H9 (cell line): ENCODE results near the gene GABBR2. TPM values are rescaled to one million over a fixed set of nuclear protein-coding genes. Genes with fewer than 3 reads are reported as not detected.
A peak's percentile ranks its signal among the peaks of the same experiment; 100 is the strongest.

ENCODE experiments used
- DNase-seq: peaks from one replicate; pipeline ENCODE4 v3.0.0-alpha.2; 2017
- H2AFZ ChIP-seq: one replicate; pipeline ENCODE4 v1.6.1; 2013; ENCODE audit warnings: mild to moderate bottlenecking, low read length, control low read depth, moderate library complexity
- H2AK5ac ChIP-seq: 2 replicates; pipeline ENCODE4 v1.6.1; 2013; ENCODE audit warnings: low read length, control low read depth, mixed read lengths; ENCODE audit not compliant: insufficient read length
- H2BK120ac ChIP-seq: one replicate; pipeline ENCODE4 v1.6.1; 2013; ENCODE audit warnings: low read depth, mild to moderate bottlenecking, low read length, control low read depth, inconsistent platforms; ENCODE audit not compliant: poor library complexity, severe bottlenecking
- H2BK12ac ChIP-seq: 2 replicates; pipeline ENCODE4 v1.6.1; 2013; ENCODE audit warnings: low read length, control low read depth, mixed read lengths, low read depth; ENCODE audit not compliant: insufficient read length
- H2BK15ac ChIP-seq: 2 replicates; pipeline ENCODE4 v1.6.1; 2013; ENCODE audit warnings: low read depth, low read length, control low read depth
- H2BK20ac ChIP-seq: one replicate; pipeline ENCODE4 v1.6.1; 2013; ENCODE audit warnings: low read depth, mild to moderate bottlenecking, low read length, control low read depth, inconsistent platforms; ENCODE audit not compliant: poor library complexity, severe bottlenecking
- H2BK5ac ChIP-seq: 2 replicates; pipeline ENCODE4 v1.6.1; 2013; ENCODE audit warnings: low read length, control low read depth, mixed read lengths; ENCODE audit not compliant: insufficient read length
- H3K14ac ChIP-seq: 2 replicates; pipeline ENCODE4 v1.6.1; 2013; ENCODE audit warnings: low read length, control low read depth; ENCODE audit not compliant: insufficient read depth
- H3K18ac ChIP-seq: 2 replicates; pipeline ENCODE4 v1.6.1; 2013; ENCODE audit warnings: low read depth, mild to moderate bottlenecking, mixed read lengths, low read length, control low read depth; ENCODE audit not compliant: insufficient read length
- H3K23ac ChIP-seq: 2 replicates; pipeline ENCODE4 v1.6.1; 2013; ENCODE audit warnings: low read length, control low read depth, mixed read lengths, low read depth; ENCODE audit not compliant: insufficient read length
- H3K23me2 ChIP-seq: 2 replicates; pipeline ENCODE4 v1.6.1; 2013; ENCODE audit warnings: low read depth, mild to moderate bottlenecking, mixed read lengths, low read length, control low read depth; ENCODE audit not compliant: insufficient read length, poor library complexity, severe bottlenecking
- H3K27ac ChIP-seq: 2 replicates; pipeline ENCODE4 v1.5.1; 2013; ENCODE audit warnings: low read length, control low read depth, mixed read lengths, low read depth; ENCODE audit not compliant: insufficient read length
- H3K27me3 ChIP-seq: 2 replicates; pipeline ENCODE4 v1.6.1; 2013; ENCODE audit warnings: low read length, control low read depth, inconsistent platforms; ENCODE audit not compliant: insufficient read depth
- H3K4ac ChIP-seq: 2 replicates; pipeline ENCODE4 v1.6.1; 2013; ENCODE audit warnings: low read depth, mild to moderate bottlenecking, control low read depth, inconsistent platforms, low read length, moderate library complexity
- H3K4me1 ChIP-seq: 2 replicates; pipeline ENCODE4 v1.6.1; 2013; ENCODE audit warnings: low read length, control low read depth, inconsistent platforms; ENCODE audit not compliant: insufficient read depth
- H3K4me2 ChIP-seq: 2 replicates; pipeline ENCODE4 v1.6.1; 2013; ENCODE audit warnings: low read length, control low read depth, mixed read lengths; ENCODE audit not compliant: insufficient read length, insufficient read depth
- H3K56ac ChIP-seq: 2 replicates; pipeline ENCODE4 v1.6.1; 2013; ENCODE audit warnings: low read depth, mild to moderate bottlenecking, mixed read lengths, low read length, control low read depth; ENCODE audit not compliant: insufficient read length
- H3K79me1 ChIP-seq: 2 replicates; pipeline ENCODE4 v1.6.1; 2013; ENCODE audit warnings: low read depth, mild to moderate bottlenecking, moderate library complexity, low read length, control low read depth, inconsistent platforms; ENCODE audit not compliant: insufficient read depth, poor library complexity, severe bottlenecking
- H3K79me2 ChIP-seq: 2 replicates; pipeline ENCODE4 v1.6.1; 2013; ENCODE audit warnings: low read length, control low read depth, inconsistent platforms; ENCODE audit not compliant: insufficient read depth
- H3K9ac ChIP-seq: 2 replicates; pipeline ENCODE4 v1.6.1; 2013; ENCODE audit warnings: low read length, control low read depth, mixed read lengths; ENCODE audit not compliant: insufficient read length; ENCODE audit errors: extremely low read depth
- H3K9me3 ChIP-seq: one replicate; pipeline ENCODE4 v1.6.1; 2013; ENCODE audit warnings: low read depth, low read length, inconsistent platforms; ENCODE audit not compliant: control insufficient read depth
- H3T11ph ChIP-seq: one replicate; pipeline ENCODE4 v1.6.1; 2013; ENCODE audit warnings: mild to moderate bottlenecking, low read length, control low read depth, inconsistent platforms
- H4K20me1 ChIP-seq: one replicate; pipeline ENCODE4 v1.6.1; 2013; ENCODE audit not compliant: control insufficient read depth, insufficient read length, insufficient read depth
- H4K5ac ChIP-seq: 2 replicates; pipeline ENCODE4 v1.6.1; 2013; ENCODE audit warnings: low read depth, mild to moderate bottlenecking, mixed read lengths, low read length, control low read depth; ENCODE audit not compliant: insufficient read length
- H4K8ac ChIP-seq: replicated peaks from 2 replicates; pipeline ENCODE4 v1.6.1; 2013; ENCODE audit warnings: low read length, control low read depth, mixed read lengths, low read depth; ENCODE audit not compliant: insufficient read length
- H4K91ac ChIP-seq: 2 replicates; pipeline ENCODE4 v1.6.1; 2013; ENCODE audit warnings: low read depth, mild to moderate bottlenecking, moderate library complexity, mixed read lengths, low read length, control low read depth; ENCODE audit not compliant: insufficient read length
- H3K27ac Mint-ChIP-seq, 3 experiments: 2 replicates in 2 of 3; 3 replicates in 1 of 3; pipeline ENCODE4 v1.8.0; 2020 to 2021; ENCODE audit warnings: mixed read lengths in 3 of 3, mild to moderate bottlenecking in 1 of 3, moderate library complexity in 1 of 3
- H3K27me3 Mint-ChIP-seq: 2 replicates; pipeline ENCODE4 v1.8.0; 2021; ENCODE audit warnings: low read depth, mild to moderate bottlenecking, moderate library complexity, mixed read lengths
- H3K36me3 Mint-ChIP-seq, 3 experiments: 2 replicates in 2 of 3; 3 replicates in 1 of 3; pipeline ENCODE4 v1.8.0; 2020 to 2021; ENCODE audit warnings: low read depth in 3 of 3, mixed read lengths in 3 of 3; ENCODE audit not compliant: insufficient read depth in 1 of 3
- H3K4me1 Mint-ChIP-seq, 2 experiments: 2 replicates each; pipeline ENCODE4 v1.8.0; 2020; ENCODE audit warnings: mixed read lengths in 2 of 2
- H3K4me3 Mint-ChIP-seq, 2 experiments: 2 replicates in 1 of 2; 3 replicates in 1 of 2; pipeline ENCODE4 v1.8.0; 2020 to 2021; ENCODE audit warnings: mild to moderate bottlenecking in 2 of 2, mixed read lengths in 2 of 2, moderate library complexity in 1 of 2
- H3K9me3 Mint-ChIP-seq, 2 experiments: 2 replicates in 1 of 2; 3 replicates in 1 of 2; pipeline ENCODE4 v1.8.0; 2020; ENCODE audit warnings: mild to moderate bottlenecking in 2 of 2, mixed read lengths in 2 of 2, moderate library complexity in 1 of 2
- WGBS: extraction: QIAGEN DNeasy Blood & Tissue Kit; methylation state at CpG from one replicate; pipeline ENCODE4 v1.1.7; 2013; ENCODE audit warnings: missing lambda C conversion rate, low lambda C conversion rate, mixed read lengths; ENCODE audit not compliant: insufficient read length; ENCODE audit errors: extremely low coverage; 5-methylcytosine and 5-hydroxymethylcytosine counted together
- total RNA-seq: library from RNA; stranded (reverse); gene quantifications from 2 replicates; pipeline ENCODE4 v1.2.1, GENCODE V29; 2021
- TF ChIP-seq, protein P1 (sequence below): fragments of 200-600 bp; sonication (generic); conservative IDR thresholded peaks from 3 replicates; pipeline ENCODE4 v1.8.0; 2021; ENCODE audit warnings: antibody characterized with exemption, mild to moderate bottlenecking

The GABBR2 gene
- total RNA-seq, 1 experiment from 2014 or later: 0.66 TPM

DNA sequence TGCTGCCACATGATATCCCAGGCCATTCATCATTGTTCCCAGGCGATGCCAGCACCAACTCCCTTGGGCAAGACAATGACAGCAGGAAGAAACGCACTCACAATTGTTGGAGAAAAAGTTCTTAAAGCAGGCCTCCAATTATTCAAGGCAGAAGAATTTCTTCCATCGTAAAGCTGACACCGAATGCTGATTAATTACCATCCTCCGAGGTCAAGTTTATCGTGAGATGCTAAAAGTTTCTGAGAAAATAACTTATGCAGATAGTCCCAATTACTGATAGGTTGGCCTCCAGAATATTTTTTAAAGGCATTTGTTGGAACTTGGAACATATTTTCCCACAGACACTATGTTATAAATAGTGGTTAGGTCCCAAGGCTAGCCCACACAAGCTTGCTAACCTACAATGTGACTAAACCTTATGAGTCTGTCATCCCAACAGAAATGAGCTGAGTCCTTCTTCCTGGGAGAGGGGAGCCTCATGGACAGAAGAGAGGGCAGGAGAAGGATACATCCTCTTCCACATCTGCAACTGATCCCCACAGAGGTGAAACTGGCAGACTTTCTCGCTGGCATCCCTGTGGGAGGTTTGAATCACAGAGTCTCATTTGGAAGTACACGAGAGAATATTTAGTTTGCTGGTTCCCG is 250.9 kb downstream of the GABBR2 start:
- TF ChIP-seq, protein P1, sequence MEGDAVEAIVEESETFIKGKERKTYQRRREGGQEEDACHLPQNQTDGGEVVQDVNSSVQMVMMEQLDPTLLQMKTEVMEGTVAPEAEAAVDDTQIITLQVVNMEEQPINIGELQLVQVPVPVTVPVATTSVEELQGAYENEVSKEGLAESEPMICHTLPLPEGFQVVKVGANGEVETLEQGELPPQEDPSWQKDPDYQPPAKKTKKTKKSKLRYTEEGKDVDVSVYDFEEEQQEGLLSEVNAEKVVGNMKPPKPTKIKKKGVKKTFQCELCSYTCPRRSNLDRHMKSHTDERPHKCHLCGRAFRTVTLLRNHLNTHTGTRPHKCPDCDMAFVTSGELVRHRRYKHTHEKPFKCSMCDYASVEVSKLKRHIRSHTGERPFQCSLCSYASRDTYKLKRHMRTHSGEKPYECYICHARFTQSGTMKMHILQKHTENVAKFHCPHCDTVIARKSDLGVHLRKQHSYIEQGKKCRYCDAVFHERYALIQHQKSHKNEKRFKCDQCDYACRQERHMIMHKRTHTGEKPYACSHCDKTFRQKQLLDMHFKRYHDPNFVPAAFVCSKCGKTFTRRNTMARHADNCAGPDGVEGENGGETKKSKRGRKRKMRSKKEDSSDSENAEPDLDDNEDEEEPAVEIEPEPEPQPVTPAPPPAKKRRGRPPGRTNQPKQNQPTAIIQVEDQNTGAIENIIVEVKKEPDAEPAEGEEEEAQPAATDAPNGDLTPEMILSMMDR: no peak

More for the DNA sequence above, 250.9 kb downstream of the GABBR2 start:
- Histone ChIP-seq H3K79me2 (no peaks in the 10 kb centered on the region), H3K18ac (no peak overlapping the region), H3T11ph (no peak overlapping the region), H4K91ac (no peak overlapping the region), H3K27ac (no peak overlapping the region), H3K9ac (no peak overlapping the region), H3K79me1 (no peaks in the 10 kb centered on the region), H3K23me2 (no peaks in the 10 kb centered on the region), H2BK20ac (no peak overlapping the region), H2BK5ac (no peak overlapping the region), H3K14ac (no peak overlapping the region), H3K4me2 (no peak overlapping the region), H4K20me1 (no peaks in the 10 kb centered on the region), H3K56ac (no peak overlapping the region), H4K8ac (no peak overlapping the region), H3K23ac (no peak overlapping the region), H2BK120ac (no peak overlapping the region), H3K27me3 (no peaks in the 10 kb centered on the region), H2AK5ac (no peak overlapping the region), H3K4me1 (no peaks in the 10 kb centered on the region), H3K4ac (no peak overlapping the region), H2BK15ac (no peak overlapping the region), H4K5ac (no peak overlapping the region), H3K9me3 (no peaks in the 10 kb centered on the region), H2AFZ (no peak overlapping the region), H2BK12ac (no peak overlapping the region)
- no CpG with 5 or more reads among the region's 9 CpGs for WGBS
- H3K4me1 Mint-ChIP-seq: peaks cover 5 to 10% of the 10 kb centered on the region in 2 experiments
- H3K27me3 Mint-ChIP-seq: peaks cover 1% of the 10 kb centered on the region
- DNase-seq: no peak
- peaks cover 6 to 25% (median 22%) of the 10 kb centered on the region in 3 experiments; a peak in 4 of 7 replicates for H3K36me3 Mint-ChIP-seq
- no peak overlapping the region for H3K4me3 Mint-ChIP-seq
- peaks cover 30 to 36% of the 10 kb centered on the region in 2 experiments for H3K9me3 Mint-ChIP-seq
- H3K27ac Mint-ChIP-seq: peak overlapping the region in 1 of 3 experiments; percentile 70; a peak in 1 of 7 replicates
